WTC11 (cell line): Measurements from ENCODE around the gene MFAP1. TPM values are rescaled to one million over a fixed set of nuclear protein-coding genes. Genes with fewer than 3 reads are reported as not detected.
A peak's percentile ranks its signal among the peaks of the same experiment; 100 is the strongest.
"Not testable (repeated sequence)": the region's sequence is repeated elsewhere in the genome, so short reads cannot be mapped to it uniquely, and the experiment has no call there.

ENCODE experiments used
- ATAC-seq: fragments of 200-7000 bp; cut with Tn5 transposase; 2 replicates; pipeline ENCODE4 v1.10.0; 2021; ENCODE audit warnings: mild to moderate bottlenecking, moderate library complexity
- CTCF ChIA-PET: fragments of 300-600 bp; sonication (Branson Sonifier 250); formaldehyde crosslinking; loops from one replicate; lab custom pipeline; 2021; ENCODE audit warnings: antibody characterized with exemption; lab: Charles Lee
- POLR2A ChIA-PET: fragments of 350-600 bp; sonication (Branson Sonifier 250); formaldehyde crosslinking; loops from one replicate; lab custom pipeline; 2021; ENCODE audit warnings: antibody characterized with exemption; lab: Charles Lee
- DNase-seq: peaks from one replicate; pipeline ENCODE4 v3.0.0; 2021; ENCODE audit warnings: low spot score
- H3K27ac Mint-ChIP-seq: 2 replicates; pipeline ENCODE4 v1.8.0; 2021; ENCODE audit warnings: mixed read lengths
- H3K27me3 Mint-ChIP-seq: 2 replicates; pipeline ENCODE4 v1.8.0; 2021; ENCODE audit warnings: low read depth, mild to moderate bottlenecking, moderate library complexity, mixed read lengths
- H3K36me3 Mint-ChIP-seq: 2 replicates; pipeline ENCODE4 v1.8.0; 2021; ENCODE audit warnings: mixed read lengths
- H3K4me1 Mint-ChIP-seq: 2 replicates; pipeline ENCODE4 v1.8.0; 2022; ENCODE audit warnings: mixed read lengths
- H3K4me3 Mint-ChIP-seq: 2 replicates; pipeline ENCODE4 v1.8.0; 2021; ENCODE audit warnings: mild to moderate bottlenecking, moderate library complexity, mixed read lengths
- H3K9me3 Mint-ChIP-seq: 2 replicates; pipeline ENCODE4 v1.8.0; 2021; ENCODE audit warnings: mixed read lengths
- ARID4B ChIP-seq: sonication (generic); formaldehyde crosslinking; IDR thresholded peaks from 2 replicates; pipeline ENCODE4 v1.8.0; 2023; ENCODE audit warnings: missing genetic modification reagents, mild to moderate bottlenecking, borderline replicate concordance
- ATF2 ChIP-seq: sonication (generic); formaldehyde crosslinking; IDR thresholded peaks from 2 replicates; pipeline ENCODE4 v1.8.1; 2022; ENCODE audit warnings: low read depth, missing genetic modification reagents, borderline replicate concordance
- CREB1 ChIP-seq: sonication (generic); formaldehyde crosslinking; IDR thresholded peaks from 2 replicates; pipeline ENCODE4 v1.8.0; 2023; ENCODE audit warnings: mild to moderate bottlenecking, missing genetic modification reagents
- FOXK1 ChIP-seq: sonication (generic); formaldehyde crosslinking; IDR thresholded peaks from 2 replicates; pipeline ENCODE4 v1.8.0; 2022; ENCODE audit warnings: mild to moderate bottlenecking, moderate library complexity, missing genetic modification reagents
- FOXP1 ChIP-seq: sonication (generic); formaldehyde crosslinking; IDR thresholded peaks from 2 replicates; pipeline ENCODE4 v1.8.0; 2022; ENCODE audit warnings: missing genetic modification reagents, mild to moderate bottlenecking, moderate library complexity, borderline replicate concordance
- GTF2I ChIP-seq: fragments of 250-450 bp; sonication (Bioruptor Pico); conservative IDR thresholded peaks from 2 replicates; pipeline ENCODE4 v1.4.0; 2021; ENCODE audit warnings: mild to moderate bottlenecking
- MYBL2 ChIP-seq: sonication (generic); formaldehyde crosslinking; IDR thresholded peaks from 2 replicates; pipeline ENCODE4 v1.8.1; 2023; ENCODE audit warnings: mild to moderate bottlenecking, moderate library complexity, missing genetic modification reagents
- NR1H2 ChIP-seq: sonication (generic); formaldehyde crosslinking; IDR thresholded peaks from 2 replicates; pipeline ENCODE4 v1.9.0; 2021; ENCODE audit warnings: mild to moderate bottlenecking, moderate library complexity, missing genetic modification reagents
- NR3C1 ChIP-seq: sonication (generic); formaldehyde crosslinking; conservative IDR thresholded peaks from 2 replicates; pipeline ENCODE4 v1.8.1; 2023; ENCODE audit warnings: low read depth, mild to moderate bottlenecking, missing genetic modification reagents
- SMAD3 ChIP-seq: sonication (generic); formaldehyde crosslinking; IDR thresholded peaks from 2 replicates; pipeline ENCODE4 v1.8.0; 2022; ENCODE audit warnings: missing genetic modification reagents, mild to moderate bottlenecking, borderline replicate concordance
- SP1 ChIP-seq: sonication (generic); formaldehyde crosslinking; conservative IDR thresholded peaks from 2 replicates; pipeline ENCODE4 v1.8.1; 2022; ENCODE audit warnings: missing genetic modification reagents
- ZNF121 ChIP-seq: sonication (generic); formaldehyde crosslinking; IDR thresholded peaks from 2 replicates; pipeline ENCODE4 v1.8.0; 2023; ENCODE audit warnings: missing genetic modification reagents
- total RNA-seq: library from RNA; stranded (reverse); gene quantifications from 3 replicates; pipeline ENCODE4 v1.2.3, GENCODE V29; 2021
- TF ChIP-seq, protein P1 (sequence below): fragments of 200-600 bp; IDR thresholded peaks from 2 replicates; pipeline ENCODE4 v1.8.0; 2022; ENCODE audit warnings: antibody characterized with exemption
- TF ChIP-seq, protein P2 (sequence below): fragments of 250-450 bp; sonication (Bioruptor Pico); conservative IDR thresholded peaks from 2 replicates; pipeline ENCODE4 v1.9.0; 2021; ENCODE audit warnings: mild to moderate bottlenecking

MFAP1 gene
- total RNA-seq, 1 experiment from 2014 or later: 32.4 TPM

DNA sequence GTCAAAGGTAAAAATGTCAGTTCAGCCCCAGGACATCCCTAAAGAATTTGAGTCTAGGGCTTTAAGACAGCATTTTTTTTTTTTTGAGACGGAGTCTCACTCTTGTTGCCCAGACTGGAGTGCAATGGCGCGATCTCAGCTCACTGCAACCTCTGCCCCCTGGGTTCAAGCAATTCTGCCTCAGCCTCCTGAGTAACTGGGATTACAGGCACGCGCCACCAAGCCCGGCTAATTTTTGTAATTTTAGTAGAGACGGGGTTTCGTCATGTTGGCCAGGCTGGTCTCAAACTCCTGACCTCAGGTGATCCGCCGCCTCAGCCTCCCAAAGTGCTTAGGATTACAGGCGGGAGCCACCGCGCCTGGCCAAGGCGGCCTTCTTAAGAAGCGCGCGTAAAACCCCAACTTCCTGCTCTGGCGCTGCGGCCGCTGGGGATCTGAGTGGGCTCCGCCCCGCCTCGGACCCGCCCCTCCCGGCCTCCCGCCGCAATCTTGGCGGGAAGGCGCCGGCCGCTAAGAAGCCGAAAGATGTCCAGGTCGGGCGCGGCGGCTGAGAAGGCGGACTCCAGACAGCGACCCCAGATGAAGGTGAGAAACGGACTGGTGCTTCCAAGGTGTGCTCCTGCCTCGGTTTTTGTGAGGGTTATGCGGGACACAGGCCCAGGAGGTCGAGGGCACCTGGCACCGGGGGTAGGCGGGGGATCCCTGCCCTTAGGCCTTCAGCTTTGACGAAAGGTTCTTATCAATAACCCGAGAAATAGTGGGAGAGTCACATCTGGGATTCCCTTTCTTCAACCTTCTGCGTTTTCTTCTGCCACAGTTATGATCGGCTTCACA is 2.2 kb upstream of the MFAP1 start, which contains the start of gene WDR76 (continued):
- TF ChIP-seq CREB1 (0 out of 2 replicates have a peak, but pooled peaks have one; percentile 55), FOXK1 (CRISPR knock-in tag) (no peak), SMAD3 (peak; percentile 25; the same call in 1 of the 2 replicates), SP1 (CRISPR knock-in tag) (peak; percentile 78), FOXP1 (CRISPR knock-in tag) (peak; percentile 81; the same call in 1 of the 2 replicates), ATF2 (CRISPR knock-in tag) (no peak), GTF2I (CRISPR knock-in tag) (peak; percentile 45; the same call in 1 of the 2 replicates)

DNA sequence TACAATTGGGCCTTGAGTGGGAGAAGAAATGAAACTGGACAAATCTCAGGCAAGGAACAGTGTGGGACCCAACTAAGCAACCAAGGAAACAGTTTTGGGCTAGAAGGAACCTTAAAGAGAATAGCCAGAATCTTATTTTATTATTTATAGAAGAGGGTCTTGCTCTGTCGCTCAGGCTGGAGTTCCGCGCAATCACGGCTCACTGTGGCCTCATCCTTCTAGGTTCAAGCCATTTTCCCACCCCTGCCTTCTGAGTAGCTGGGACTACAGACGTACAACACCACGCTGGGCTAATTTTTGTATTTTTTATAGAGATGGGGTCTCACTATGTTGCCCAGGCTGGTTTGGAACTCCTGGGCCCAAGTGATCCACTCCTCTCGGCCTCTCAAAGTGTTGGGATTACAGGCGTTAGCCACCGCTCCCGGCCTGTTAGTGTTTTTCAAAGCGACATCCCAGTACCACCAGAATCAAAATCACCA is 1.6 kb upstream of the MFAP1 start:
- ChIA-PET POLR2A (no interaction called here), CTCF (no interaction called here)
- peaks cover 12% of the 10 kb centered on the region for H3K4me1 Mint-ChIP-seq
- ATAC-seq (no peak), DNase-seq (no peak)
- peaks cover 6% of the 10 kb centered on the region for H3K9me3 Mint-ChIP-seq
- H3K4me3 Mint-ChIP-seq: peak overlapping the region; percentile 75
- H3K27ac Mint-ChIP-seq: no peak overlapping the region
- H3K27me3 Mint-ChIP-seq: peaks cover 24% of the 10 kb centered on the region
- peaks cover 24% of the 10 kb centered on the region for H3K36me3 Mint-ChIP-seq
- TF ChIP-seq ZNF121 (CRISPR knock-in tag): peak; percentile 82
- TF ChIP-seq, protein P1, sequence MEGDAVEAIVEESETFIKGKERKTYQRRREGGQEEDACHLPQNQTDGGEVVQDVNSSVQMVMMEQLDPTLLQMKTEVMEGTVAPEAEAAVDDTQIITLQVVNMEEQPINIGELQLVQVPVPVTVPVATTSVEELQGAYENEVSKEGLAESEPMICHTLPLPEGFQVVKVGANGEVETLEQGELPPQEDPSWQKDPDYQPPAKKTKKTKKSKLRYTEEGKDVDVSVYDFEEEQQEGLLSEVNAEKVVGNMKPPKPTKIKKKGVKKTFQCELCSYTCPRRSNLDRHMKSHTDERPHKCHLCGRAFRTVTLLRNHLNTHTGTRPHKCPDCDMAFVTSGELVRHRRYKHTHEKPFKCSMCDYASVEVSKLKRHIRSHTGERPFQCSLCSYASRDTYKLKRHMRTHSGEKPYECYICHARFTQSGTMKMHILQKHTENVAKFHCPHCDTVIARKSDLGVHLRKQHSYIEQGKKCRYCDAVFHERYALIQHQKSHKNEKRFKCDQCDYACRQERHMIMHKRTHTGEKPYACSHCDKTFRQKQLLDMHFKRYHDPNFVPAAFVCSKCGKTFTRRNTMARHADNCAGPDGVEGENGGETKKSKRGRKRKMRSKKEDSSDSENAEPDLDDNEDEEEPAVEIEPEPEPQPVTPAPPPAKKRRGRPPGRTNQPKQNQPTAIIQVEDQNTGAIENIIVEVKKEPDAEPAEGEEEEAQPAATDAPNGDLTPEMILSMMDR: no peak

GRCh38 chr15:43825305-43825704 is 815 bp upstream of the MFAP1 start:
- POLR2A ChIA-PET, H3K4me3 Mint-ChIP-seq, H3K27ac Mint-ChIP-seq, DNase-seq, H3K9me3 Mint-ChIP-seq, ATAC-seq: not testable (repeated sequence)
- CTCF ChIA-PET: interaction anchor here (0.9 to 1.3 kb wide), 4 partner anchors 49 to 449 kb away, joined by 3 to 7 read pairs (median 4); partner anchors contain the start of gene ELL3
- peaks cover 27% of the 10 kb centered on the region for H3K36me3 Mint-ChIP-seq
- peaks cover 24% of the 10 kb centered on the region for H3K27me3 Mint-ChIP-seq
- peaks cover 12% of the 10 kb centered on the region for H3K4me1 Mint-ChIP-seq

DNA sequence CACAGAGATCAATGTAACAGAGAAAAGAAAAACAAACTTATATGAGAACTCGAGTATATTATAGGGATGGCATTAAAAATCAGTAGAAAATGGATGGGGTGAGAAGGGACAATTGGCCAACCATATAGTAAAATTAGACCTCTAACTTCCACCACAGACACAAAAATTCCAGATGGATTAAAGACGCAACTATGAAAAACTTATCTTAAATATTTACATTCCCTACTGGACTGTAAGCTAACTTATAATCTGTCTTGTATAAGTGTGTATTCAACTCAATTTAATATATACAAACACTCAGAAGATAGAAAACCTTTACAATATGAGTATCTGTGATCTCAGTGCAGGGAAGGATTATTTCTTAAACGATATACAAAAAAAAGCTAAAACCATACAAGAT is 3.0 kb downstream of the MFAP1 start:
- Mint-ChIP-seq H3K9me3 (peaks cover 6% of the 10 kb centered on the region), H3K4me3 (no peak overlapping the region), H3K27me3 (peaks cover 22% of the 10 kb centered on the region), H3K27ac (no peak overlapping the region), H3K4me1 (peaks cover 7% of the 10 kb centered on the region), H3K36me3 (peaks cover 37% of the 10 kb centered on the region)
- no peak for ATAC-seq
- DNase-seq: no peak
- ChIA-PET POLR2A (interaction anchor here (0.7 kb wide), 1 partner anchor 1746 kb away, joined by 4 read pairs; no protein-coding TSS in a partner anchor), CTCF (no interaction called here)
- TF ChIP-seq, protein P2, sequence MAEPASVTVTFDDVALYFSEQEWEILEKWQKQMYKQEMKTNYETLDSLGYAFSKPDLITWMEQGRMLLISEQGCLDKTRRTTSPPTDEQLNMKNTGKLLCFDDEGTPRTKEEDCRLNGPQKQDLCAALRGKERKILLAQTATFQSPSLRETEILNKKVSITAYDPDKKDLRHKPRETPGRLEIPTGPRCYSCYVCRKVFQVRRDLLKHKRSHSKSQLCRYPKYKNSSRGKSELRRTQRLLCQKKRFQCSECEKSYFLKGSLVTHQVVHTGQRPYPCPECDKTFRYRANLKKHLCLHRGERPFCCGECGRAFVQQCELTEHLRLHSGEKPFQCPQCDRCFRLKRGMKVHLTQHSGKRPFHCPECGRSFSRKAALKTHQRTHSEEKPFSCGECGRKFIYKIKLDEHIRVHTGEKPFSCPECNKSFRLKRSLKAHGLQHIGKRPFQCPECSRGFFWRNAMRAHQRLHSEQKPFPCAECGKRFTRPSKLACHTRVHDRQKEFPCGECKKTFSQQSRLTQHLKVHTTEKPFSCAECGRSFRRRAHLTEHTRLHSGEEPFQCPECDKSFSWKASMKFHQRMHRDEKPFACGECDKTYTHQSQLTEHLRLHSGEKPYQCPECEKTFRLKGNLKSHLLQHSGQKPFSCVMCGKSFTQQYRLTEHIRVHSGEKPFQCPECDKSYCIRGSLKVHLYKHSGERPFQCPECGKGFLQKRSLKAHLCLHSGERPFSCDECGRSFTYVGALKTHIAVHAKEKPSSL (CRISPR knock-in tag): no peak
- no peak for TF ChIP-seq MYBL2 (CRISPR knock-in tag)
- no peak for TF ChIP-seq NR3C1 (CRISPR knock-in tag)
- TF ChIP-seq NR1H2 (CRISPR knock-in tag): no peak
- no peak for TF ChIP-seq ARID4B (CRISPR knock-in tag)
